ENCODE measurements around the gene PEX6. TPM values are rescaled to one million over a fixed set of nuclear protein-coding genes. Genes with fewer than 3 reads are reported as not detected.

Gene PEX6
- total and polyA plus RNA-seq, 2 donors (not counting 3 experiments of a cell fraction or from before 2014, with no cell fraction given) = 9.9 to 11.2 TPM

GRCh38 chr6:42915732-42916131 is 63.2 kb downstream of the PEX6 start, which contains the start of gene PTCRA:
Gene PTCRA, plus strand, starts transcription at chr6:42916053. Its CDS starts 17 bp downstream, at chr6:42916070.
- no peaks in the 10 kb centered on the region for H3K4me1 ChIP-seq (ENCODE audit: control insufficient read depth, extremely low read depth, insufficient read depth, low read length)
- H2AFZ ChIP-seq (ENCODE audit: low read depth, low read length) = no peak within 1 kb of the TSS
- no peaks in the 10 kb centered on the region for H3K9me1 ChIP-seq (replicated peaks; ENCODE audit: control insufficient read depth, extremely low read depth, insufficient read depth, low read length)
- H3K9me3 ChIP-seq (replicated peaks; ENCODE audit: control insufficient read depth, insufficient read depth, low read length) = no peaks in the 10 kb centered on the region
- POLR2A ChIA-PET = no interaction called here
- no peak within 1 kb of the TSS for H3K4me2 ChIP-seq (ENCODE audit: insufficient read depth, low read length)
- no peak within 1 kb of the TSS for H3K4me3 ChIP-seq (replicated peaks in 1 of 3; ENCODE audit: insufficient read depth in 1 of 3, low read depth in 1 of 3, low read length in 3 of 3)
- H4K20me1 ChIP-seq (replicated peaks; ENCODE audit: control insufficient read depth, extremely low read depth, insufficient read depth, low read length) = no peaks in the 10 kb centered on the region
- no peak for TF ChIP-seq EZH2 (IDR thresholded peaks at IDR 0.05; ENCODE audit: borderline replicate concordance, low read depth, low read length, severe bottlenecking)
- no peak for TF ChIP-seq JUN (IDR thresholded peaks at IDR 0.05; ENCODE audit: borderline replicate concordance, insufficient read depth, insufficient read length, low read depth)
- TF ChIP-seq FOS (IDR thresholded peaks at IDR 0.05; ENCODE audit: borderline replicate concordance, insufficient read depth, low read length) = no peak
- TF ChIP-seq MYC (IDR thresholded peaks at IDR 0.05; ENCODE audit: low read depth, low read length) = no peak
- TF ChIP-seq POLR2AphosphoS5 (IDR thresholded peaks at IDR 0.05; ENCODE audit: insufficient read depth, low read depth, low read length) = no peak
- TF ChIP-seq MAX (IDR thresholded peaks at IDR 0.05; ENCODE audit: insufficient read depth, insufficient read length) = no peak
- TF ChIP-seq POLR2A (IDR thresholded peaks at IDR 0.05; ENCODE audit: low read depth, low read length) = no peak
- no peak for TF ChIP-seq GATA2 (IDR thresholded peaks at IDR 0.05; ENCODE audit: insufficient read depth, insufficient read length, low read depth, low read length)
- TF ChIP-seq CTCF (IDR thresholded peaks at IDR 0.05; ENCODE audit: extremely low read depth in 1 of 2, insufficient read depth in 1 of 2, low read depth in 1 of 2, low read length in 2 of 2) = no peak
- dilution Hi-C loops (cut with MboI; ENCODE audit: extremely low pct_ligation_motif_present, low sequenced_read_pairs) = no loop called here
- H3K27ac ChIP-seq (ENCODE audit: insufficient read depth, low read depth, low read length) = no peak within 1 kb of the TSS
- H3K27me3 ChIP-seq (ENCODE audit: control insufficient read depth in 2 of 2, insufficient read depth in 2 of 2, low read length in 2 of 2) = peaks cover 0 to 4% of the 10 kb centered on the region in 2 experiments
- CTCF ChIA-PET = interaction anchor here (1.2 to 1.3 kb wide), 2 partner anchors 16 to 228 kb away, joined by 3 to 7 read pairs; no protein-coding TSS in a partner anchor
- FAIRE-seq (no peak), DNase-seq (ENCODE audit: low read depth, low spot score) (no peak)
- intact Hi-C loops (cut with micrococcal nuclease) = no loop called here
- no peaks in the 10 kb centered on the region for H3K79me2 ChIP-seq (ENCODE audit: control insufficient read depth, insufficient read depth, low read length)
- BruUV-seq (replicated peaks) = no TSS peak
- no peaks in the 10 kb centered on the region for H3K36me3 ChIP-seq (ENCODE audit: control insufficient read depth in 2 of 2, extremely low read depth in 1 of 2, insufficient read depth in 2 of 2, low read length in 2 of 2)
- H3K9ac ChIP-seq (replicated peaks; ENCODE audit: extremely low read depth, insufficient read depth, low read length) = no peak within 1 kb of the TSS

Data from endothelial cell of umbilical vein (primary cell).